Stimulated activated naive CD8-positive, alpha-beta T cell treated with anti-CD3 and anti-CD28 coated beads, Interleukin-15, Interleukin-2, amounts not matched to agents 100 ng/mL and 50 ng/mL, for 24 hours (primary cell): Measurements from ENCODE around the gene GAS7.
"Not testable (repeated sequence)": the region's sequence is repeated elsewhere in the genome, so short reads cannot be mapped to it uniquely, and the experiment has no call there.

Experiments
- H3K27ac Mint-ChIP-seq: one replicate; pipeline ENCODE4 v1.8.0; 2021; ENCODE audit warnings: mild to moderate bottlenecking, mixed read lengths
- H3K27me3 Mint-ChIP-seq: one replicate; pipeline ENCODE4 v1.8.0; 2021; ENCODE audit warnings: mixed read lengths
- H3K36me3 Mint-ChIP-seq: one replicate; pipeline ENCODE4 v1.8.0; 2021; ENCODE audit warnings: low read depth, mixed read lengths
- H3K4me1 Mint-ChIP-seq: one replicate; pipeline ENCODE4 v1.8.0; 2021; ENCODE audit warnings: low read depth, mixed read lengths
- H3K4me3 Mint-ChIP-seq: one replicate; pipeline ENCODE4 v1.8.0; 2021; ENCODE audit warnings: mild to moderate bottlenecking, mixed read lengths
- H3K9me3 Mint-ChIP-seq: one replicate; pipeline ENCODE4 v1.8.0; 2021; ENCODE audit warnings: mixed read lengths

GAS7 gene

GRCh38 chr17:10102817-10103216 lies 95.6 kb downstream of the GAS7 start:
- H3K27me3 Mint-ChIP-seq: no peaks in the 10 kb centered on the region
- H3K4me3 Mint-ChIP-seq: no peak overlapping the region
- no peak overlapping the region for H3K27ac Mint-ChIP-seq
- H3K36me3 Mint-ChIP-seq: no peaks in the 10 kb centered on the region
- H3K4me1 Mint-ChIP-seq: peaks cover 6% of the 10 kb centered on the region
- no peaks in the 10 kb centered on the region for H3K9me3 Mint-ChIP-seq

DNA sequence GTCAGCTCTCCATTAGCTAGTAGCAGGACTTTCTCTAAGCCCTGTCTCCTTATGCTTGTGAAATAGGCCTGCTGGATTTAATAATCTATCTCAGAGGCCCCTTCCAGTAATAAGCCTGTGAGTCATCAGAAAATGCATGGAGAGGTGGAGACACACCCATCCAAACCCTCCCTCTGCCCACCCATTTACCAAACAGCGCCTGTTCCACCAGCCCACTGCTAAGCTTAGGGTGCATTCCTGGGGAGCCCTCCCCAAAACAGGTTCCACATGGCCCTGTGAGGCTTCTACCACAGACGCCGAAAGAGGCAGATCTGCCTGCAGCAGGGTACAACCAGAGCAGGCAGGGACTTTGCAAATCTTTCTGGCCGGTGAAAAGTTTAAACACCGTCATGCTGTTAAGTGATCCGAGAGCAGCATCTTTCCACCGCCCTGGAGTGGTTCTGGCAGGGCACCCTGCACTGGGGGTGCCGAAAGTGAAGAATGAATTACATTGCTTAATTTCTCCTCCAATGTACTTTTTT lies 99.3 kb downstream of the GAS7 start:
- H3K27me3 Mint-ChIP-seq: no peaks in the 10 kb centered on the region

DNA sequence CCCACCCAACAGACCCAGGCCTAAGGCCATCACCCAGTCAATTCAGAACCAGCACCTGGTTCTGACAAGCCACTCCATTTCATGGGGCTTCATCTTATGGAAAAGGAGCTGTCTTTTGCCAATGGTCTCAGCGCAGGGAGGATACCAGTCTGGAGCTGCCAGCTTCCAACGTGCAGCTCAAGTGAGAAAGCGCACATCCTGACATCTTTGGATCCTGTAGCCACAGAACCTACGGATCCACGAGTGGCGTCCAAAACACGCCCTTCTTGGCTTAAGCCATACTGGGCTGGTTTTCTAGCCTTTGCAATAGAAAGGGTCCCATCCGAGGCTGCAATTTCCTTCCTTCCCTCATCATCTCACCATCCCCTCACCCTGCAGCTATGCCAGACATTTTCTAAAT lies 101.8 kb downstream of the GAS7 start:
- Mint-ChIP-seq H3K27me3 (no peaks in the 10 kb centered on the region), H3K4me1 (no peaks in the 10 kb centered on the region), H3K36me3 (no peaks in the 10 kb centered on the region), H3K27ac (no peak overlapping the region), H3K4me3 (no peak overlapping the region), H3K9me3 (peaks cover 8% of the 10 kb centered on the region)

More for the DNA sequence above, 99.3 kb downstream of the GAS7 start:
- no peak overlapping the region for H3K4me3 Mint-ChIP-seq
- H3K9me3 Mint-ChIP-seq: no peaks in the 10 kb centered on the region
- no peaks in the 10 kb centered on the region for H3K36me3 Mint-ChIP-seq
- no peak overlapping the region for H3K27ac Mint-ChIP-seq
- peaks cover 3% of the 10 kb centered on the region for H3K4me1 Mint-ChIP-seq

DNA sequence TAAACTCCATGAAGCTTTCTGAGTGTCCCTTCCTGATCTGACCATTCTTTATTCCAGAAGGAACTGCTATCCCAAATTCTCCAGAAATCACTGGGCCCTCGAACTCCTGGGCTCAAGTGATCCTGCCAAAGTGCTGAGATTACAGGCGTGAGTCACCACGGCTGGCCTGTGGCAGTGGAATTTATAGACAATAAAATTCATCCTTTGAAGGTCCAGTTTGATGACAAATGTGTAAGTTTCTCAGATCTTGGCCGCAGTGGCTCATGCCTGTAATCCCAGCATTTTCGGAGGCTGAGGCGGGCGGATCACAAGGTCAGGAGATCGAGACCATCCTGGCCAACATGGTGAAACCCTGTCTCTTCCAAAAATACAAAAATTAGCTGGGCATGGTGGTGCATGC lies 103.1 kb downstream of the GAS7 start:
- H3K4me3 Mint-ChIP-seq, H3K4me1 Mint-ChIP-seq, H3K27ac Mint-ChIP-seq, H3K36me3 Mint-ChIP-seq, H3K27me3 Mint-ChIP-seq, H3K9me3 Mint-ChIP-seq: not testable (repeated sequence)

DNA sequence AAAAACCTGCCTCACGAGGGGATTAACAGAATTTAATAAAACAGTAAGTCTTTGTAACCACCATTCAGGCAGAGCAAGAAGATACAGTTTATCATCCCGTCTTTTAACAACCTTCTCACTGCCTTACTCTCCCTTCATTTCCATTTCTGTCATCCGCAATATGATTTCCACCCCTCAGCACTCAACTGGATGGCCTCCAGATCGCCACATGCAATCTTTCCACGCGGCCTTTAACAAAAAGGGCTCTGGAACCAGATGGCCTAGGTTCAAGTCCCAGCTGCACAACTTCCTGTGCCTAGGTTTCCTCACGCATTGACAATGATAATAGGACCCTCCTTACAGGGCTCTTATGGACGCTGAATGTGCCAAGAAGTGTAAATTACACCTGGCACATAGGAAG lies 103.6 kb downstream of the GAS7 start:
- H3K27ac Mint-ChIP-seq: no peak overlapping the region
- peaks cover 8% of the 10 kb centered on the region for H3K9me3 Mint-ChIP-seq
- H3K4me1 Mint-ChIP-seq: no peaks in the 10 kb centered on the region
- no peak overlapping the region for H3K4me3 Mint-ChIP-seq
- H3K27me3 Mint-ChIP-seq: no peaks in the 10 kb centered on the region
- no peaks in the 10 kb centered on the region for H3K36me3 Mint-ChIP-seq

DNA sequence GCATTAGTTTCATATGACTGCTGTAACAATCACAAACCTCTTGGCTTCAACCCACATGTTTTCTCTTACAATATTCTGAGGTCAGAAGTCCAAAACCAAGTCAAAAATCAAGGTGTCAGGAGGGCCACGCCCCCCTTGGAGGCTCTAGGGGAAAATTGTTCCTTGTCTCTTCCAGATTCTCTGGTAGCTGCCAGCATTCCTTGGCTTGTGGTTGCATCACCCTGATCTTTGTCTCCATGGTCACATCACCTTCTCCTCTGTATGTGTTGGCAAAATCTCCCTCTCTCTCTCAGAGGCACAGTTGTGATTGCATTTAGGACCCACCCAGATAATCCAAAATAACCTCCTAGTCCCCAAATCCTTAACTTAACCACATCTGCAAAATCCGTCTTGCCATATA lies 105.8 kb downstream of the GAS7 start:
- Mint-ChIP-seq H3K27ac (no peak overlapping the region), H3K9me3 (peaks cover 8% of the 10 kb centered on the region), H3K4me3 (no peak overlapping the region), H3K36me3 (no peaks in the 10 kb centered on the region), H3K4me1 (peaks cover 2% of the 10 kb centered on the region), H3K27me3 (no peaks in the 10 kb centered on the region)

DNA sequence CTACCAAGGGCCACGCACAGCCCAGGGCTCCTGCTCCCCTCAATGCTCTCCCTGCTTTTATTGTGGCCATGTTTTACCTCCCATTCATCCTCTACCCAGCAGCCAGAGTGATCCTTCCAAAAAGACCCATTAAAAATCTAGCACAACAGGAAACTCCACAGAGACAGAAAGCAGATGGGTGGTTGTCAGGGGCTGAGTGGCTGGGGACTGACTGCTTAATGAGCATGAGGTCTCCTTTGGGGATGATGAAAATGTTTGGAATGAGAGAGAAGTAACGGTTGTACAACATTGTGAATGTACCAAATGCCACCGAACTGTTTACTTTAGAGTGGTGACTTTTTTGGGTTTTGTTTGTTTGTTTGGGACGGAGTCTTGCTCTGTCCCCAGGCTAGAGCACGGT lies 107.4 kb downstream of the GAS7 start:
- Mint-ChIP-seq H3K9me3 (peaks cover 8% of the 10 kb centered on the region), H3K4me3 (no peak overlapping the region), H3K36me3 (no peaks in the 10 kb centered on the region), H3K27me3 (no peaks in the 10 kb centered on the region), H3K4me1 (peaks cover 15% of the 10 kb centered on the region), H3K27ac (no peak overlapping the region)

- H3K4me1 Mint-ChIP-seq: peaks cover 20% of the 10 kb centered on the region
- peaks cover 8% of the 10 kb centered on the region for H3K9me3 Mint-ChIP-seq
- H3K27me3 Mint-ChIP-seq: no peaks in the 10 kb centered on the region
- H3K27ac Mint-ChIP-seq: no peak overlapping the region
- no peaks in the 10 kb centered on the region for H3K36me3 Mint-ChIP-seq
- no peak overlapping the region for H3K4me3 Mint-ChIP-seq
These were observed 109.1 kb downstream of the GAS7 start for GRCh38 chr17:10089196-10089804.

- Mint-ChIP-seq H3K4me3 (no peak overlapping the region), H3K9me3 (peaks cover 8% of the 10 kb centered on the region), H3K4me1 (peaks cover 20% of the 10 kb centered on the region), H3K27ac (no peak overlapping the region), H3K27me3 (no peaks in the 10 kb centered on the region), H3K36me3 (no peaks in the 10 kb centered on the region)
These were observed 110.0 kb downstream of the GAS7 start for GRCh38 chr17:10088444-10088843.

GRCh38 chr17:10087355-10087754 lies 111.1 kb downstream of the GAS7 start:
- Mint-ChIP-seq H3K4me3 (no peak overlapping the region), H3K27me3 (no peaks in the 10 kb centered on the region), H3K36me3 (no peaks in the 10 kb centered on the region), H3K27ac (no peak overlapping the region), H3K4me1 (peaks cover 26% of the 10 kb centered on the region), H3K9me3 (peaks cover 8% of the 10 kb centered on the region)

DNA sequence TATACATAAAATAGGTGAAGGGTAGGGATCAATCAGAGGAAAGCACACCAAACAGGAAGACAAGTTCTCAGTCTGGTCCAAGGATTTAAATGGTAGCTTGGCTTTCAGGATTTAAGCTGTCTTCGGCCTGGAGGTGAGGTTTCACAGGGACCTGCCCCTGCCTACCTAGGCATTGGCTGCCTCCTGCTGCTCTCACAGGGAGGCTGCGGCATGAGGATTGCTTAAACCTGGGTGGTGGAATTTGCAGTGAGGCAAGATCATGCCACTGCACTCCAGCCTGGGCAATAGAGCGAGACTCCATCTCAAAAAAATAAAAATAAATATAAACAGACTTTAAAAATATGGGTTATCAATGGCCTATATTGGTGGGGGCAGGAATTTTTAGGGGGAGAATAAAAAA lies 114.5 kb downstream of the GAS7 start:
- Mint-ChIP-seq H3K27ac (no peak overlapping the region), H3K36me3 (no peaks in the 10 kb centered on the region), H3K27me3 (no peaks in the 10 kb centered on the region), H3K4me3 (no peak overlapping the region), H3K9me3 (peaks cover 4% of the 10 kb centered on the region), H3K4me1 (peaks cover 49% of the 10 kb centered on the region)

DNA sequence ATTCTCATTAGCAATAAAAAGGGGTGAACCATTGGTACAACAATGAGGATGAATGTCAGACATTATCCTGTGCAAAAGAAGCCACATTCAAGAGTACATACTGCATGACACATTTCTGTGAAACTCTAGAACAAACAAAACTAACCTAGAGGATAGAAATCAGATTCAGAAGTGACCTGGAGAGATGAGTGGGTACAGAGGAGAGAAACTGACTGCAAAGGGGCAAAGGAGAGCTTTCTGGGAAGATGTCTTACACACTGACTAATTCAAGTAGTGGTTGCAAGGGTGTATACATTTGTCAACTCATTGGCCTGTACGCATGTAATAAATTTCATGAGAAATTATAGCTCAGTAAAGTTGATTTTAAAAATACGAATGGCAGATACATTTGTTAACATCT lies 115.6 kb downstream of the GAS7 start:
- H3K36me3 Mint-ChIP-seq: no peaks in the 10 kb centered on the region
- peaks cover 49% of the 10 kb centered on the region for H3K4me1 Mint-ChIP-seq
- no peaks in the 10 kb centered on the region for H3K27me3 Mint-ChIP-seq
- peaks cover 5% of the 10 kb centered on the region for H3K9me3 Mint-ChIP-seq
- no peak overlapping the region for H3K27ac Mint-ChIP-seq
- H3K4me3 Mint-ChIP-seq: no peak overlapping the region

DNA sequence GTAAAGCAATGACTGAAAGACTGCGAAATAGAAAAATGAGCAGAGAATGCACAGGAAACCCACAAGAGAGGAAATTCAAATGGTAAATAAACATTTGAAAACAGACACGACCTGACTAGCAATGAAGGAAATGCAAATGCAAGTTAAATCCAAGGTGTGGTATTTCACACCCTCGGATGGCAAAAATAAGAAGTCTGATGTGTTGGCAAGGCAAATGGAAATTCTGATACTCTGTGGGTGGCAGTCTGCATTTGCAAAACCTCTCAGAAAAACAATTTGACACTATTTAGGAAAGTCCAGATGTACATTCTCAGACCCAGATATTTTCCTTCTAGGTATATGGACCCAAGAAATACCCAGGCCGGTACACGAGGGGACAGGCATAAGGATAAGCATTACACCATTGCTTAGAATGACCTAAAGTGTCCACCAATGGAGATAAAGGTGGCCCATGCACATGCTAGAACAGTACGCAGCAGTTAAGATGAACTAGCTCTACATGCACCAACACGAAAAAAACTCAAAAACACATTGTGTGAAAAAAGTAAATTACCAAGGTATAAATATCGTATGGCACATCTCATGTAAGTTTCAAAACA lies 116.7 kb downstream of the GAS7 start:
- H3K27me3 Mint-ChIP-seq: no peaks in the 10 kb centered on the region
- H3K27ac Mint-ChIP-seq: peak overlapping the region; percentile 50
- peaks cover 40% of the 10 kb centered on the region for H3K4me1 Mint-ChIP-seq
- peaks cover 9% of the 10 kb centered on the region for H3K9me3 Mint-ChIP-seq
- no peaks in the 10 kb centered on the region for H3K36me3 Mint-ChIP-seq
- no peak overlapping the region for H3K4me3 Mint-ChIP-seq

DNA sequence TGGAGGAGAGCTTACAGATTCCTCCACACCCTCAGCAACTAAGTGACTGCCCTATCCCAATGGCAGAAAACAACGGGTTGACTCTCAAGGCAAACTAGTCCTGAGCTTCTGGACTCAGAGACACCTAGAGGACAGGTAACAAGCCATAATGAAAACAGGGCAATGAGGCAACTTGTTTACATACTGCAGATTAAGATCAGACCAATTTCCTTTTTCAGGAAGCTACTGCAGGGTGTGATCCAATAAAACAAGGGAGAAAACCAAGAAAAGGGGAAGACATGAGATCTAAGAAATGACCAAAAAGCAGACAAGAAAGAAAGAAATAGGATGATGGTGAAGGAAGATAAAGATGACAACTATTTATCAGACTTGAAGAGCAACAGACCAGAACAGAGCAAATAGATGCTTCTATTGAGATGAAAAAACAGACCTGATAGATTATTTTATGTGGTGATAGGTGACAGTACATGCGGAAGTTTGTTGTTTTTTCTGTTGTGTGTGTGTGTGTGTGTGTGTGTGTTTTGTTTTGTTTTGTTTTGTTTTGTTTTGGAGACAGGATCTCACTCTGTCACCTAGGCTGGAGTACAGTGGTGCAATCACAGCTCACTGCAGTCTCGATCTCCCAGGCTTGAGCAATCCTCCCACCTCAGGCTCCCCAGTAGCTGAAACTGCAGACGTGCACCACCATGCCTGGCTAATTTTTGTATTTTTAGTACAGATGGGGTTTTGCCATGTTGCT lies 120.7 kb downstream of the GAS7 start:
- no peaks in the 10 kb centered on the region for H3K27me3 Mint-ChIP-seq
- H3K36me3 Mint-ChIP-seq: no peaks in the 10 kb centered on the region
- H3K27ac Mint-ChIP-seq: peak overlapping the region; percentile 28
- H3K4me1 Mint-ChIP-seq: peaks cover 27% of the 10 kb centered on the region
- H3K4me3 Mint-ChIP-seq: no peak overlapping the region
- peaks cover 7% of the 10 kb centered on the region for H3K9me3 Mint-ChIP-seq

DNA sequence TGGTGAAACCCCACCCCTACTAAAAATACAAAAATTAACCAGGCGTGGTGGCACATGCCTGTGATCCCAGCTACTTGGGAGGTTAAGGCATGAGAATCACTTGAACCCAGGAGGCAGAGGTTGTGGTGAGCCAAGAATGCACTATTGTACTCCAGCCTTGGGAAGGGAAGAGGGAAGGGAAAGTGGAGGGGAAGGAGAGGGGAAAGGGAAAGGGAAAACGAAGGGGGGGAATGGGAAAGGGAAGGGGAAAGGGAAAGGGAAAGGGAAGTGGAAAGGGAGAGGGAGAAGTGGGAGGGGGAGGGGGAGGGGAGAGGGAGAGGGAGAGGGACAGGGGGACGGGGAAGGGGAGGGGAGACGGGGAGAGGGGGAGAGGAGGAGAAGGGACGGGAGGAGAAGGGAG lies 122.5 kb downstream of the GAS7 start:
- Mint-ChIP-seq H3K27me3 (no peaks in the 10 kb centered on the region), H3K9me3 (peaks cover 5% of the 10 kb centered on the region), H3K36me3 (no peaks in the 10 kb centered on the region), H3K4me3 (no peak overlapping the region), H3K27ac (no peak overlapping the region), H3K4me1 (peaks cover 9% of the 10 kb centered on the region)
